ENCODE measurements around the gene RPH3AL.

The RPH3AL gene

GRCh38 chr17:395179-395578 is 42.6 kb upstream of the RPH3AL start:
- TF ChIP-seq CEBPB (IDR thresholded peaks at IDR 0.05) (no peak), EP300 (IDR thresholded peaks at IDR 0.05; ENCODE audit: borderline replicate concordance) (no peak), FOXM1 (IDR thresholded peaks at IDR 0.05; ENCODE audit: borderline replicate concordance, low read depth) (no peak), RAD21 (IDR thresholded peaks at IDR 0.05; ENCODE audit: low read depth) (no peak), NFIC (IDR thresholded peaks at IDR 0.05) (no peak), YY1 (IDR thresholded peaks at IDR 0.05; ENCODE audit: low read depth) (no peak), ZBTB7A (IDR thresholded peaks at IDR 0.05; ENCODE audit: low read depth) (no peak), EGR1 (IDR thresholded peaks at IDR 0.05) (no peak), USF1 (IDR thresholded peaks at IDR 0.05) (no peak), TEAD4 (IDR thresholded peaks at IDR 0.05) (no peak), TCF12 (IDR thresholded peaks at IDR 0.05; ENCODE audit: low read depth) (no peak), CREB1 (IDR thresholded peaks at IDR 0.05; ENCODE audit: low read depth) (no peak)
- TF ChIP-seq, protein P1, sequence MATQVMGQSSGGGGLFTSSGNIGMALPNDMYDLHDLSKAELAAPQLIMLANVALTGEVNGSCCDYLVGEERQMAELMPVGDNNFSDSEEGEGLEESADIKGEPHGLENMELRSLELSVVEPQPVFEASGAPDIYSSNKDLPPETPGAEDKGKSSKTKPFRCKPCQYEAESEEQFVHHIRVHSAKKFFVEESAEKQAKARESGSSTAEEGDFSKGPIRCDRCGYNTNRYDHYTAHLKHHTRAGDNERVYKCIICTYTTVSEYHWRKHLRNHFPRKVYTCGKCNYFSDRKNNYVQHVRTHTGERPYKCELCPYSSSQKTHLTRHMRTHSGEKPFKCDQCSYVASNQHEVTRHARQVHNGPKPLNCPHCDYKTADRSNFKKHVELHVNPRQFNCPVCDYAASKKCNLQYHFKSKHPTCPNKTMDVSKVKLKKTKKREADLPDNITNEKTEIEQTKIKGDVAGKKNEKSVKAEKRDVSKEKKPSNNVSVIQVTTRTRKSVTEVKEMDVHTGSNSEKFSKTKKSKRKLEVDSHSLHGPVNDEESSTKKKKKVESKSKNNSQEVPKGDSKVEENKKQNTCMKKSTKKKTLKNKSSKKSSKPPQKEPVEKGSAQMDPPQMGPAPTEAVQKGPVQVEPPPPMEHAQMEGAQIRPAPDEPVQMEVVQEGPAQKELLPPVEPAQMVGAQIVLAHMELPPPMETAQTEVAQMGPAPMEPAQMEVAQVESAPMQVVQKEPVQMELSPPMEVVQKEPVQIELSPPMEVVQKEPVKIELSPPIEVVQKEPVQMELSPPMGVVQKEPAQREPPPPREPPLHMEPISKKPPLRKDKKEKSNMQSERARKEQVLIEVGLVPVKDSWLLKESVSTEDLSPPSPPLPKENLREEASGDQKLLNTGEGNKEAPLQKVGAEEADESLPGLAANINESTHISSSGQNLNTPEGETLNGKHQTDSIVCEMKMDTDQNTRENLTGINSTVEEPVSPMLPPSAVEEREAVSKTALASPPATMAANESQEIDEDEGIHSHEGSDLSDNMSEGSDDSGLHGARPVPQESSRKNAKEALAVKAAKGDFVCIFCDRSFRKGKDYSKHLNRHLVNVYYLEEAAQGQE (IDR thresholded peaks at IDR 0.05; ENCODE audit: low read depth) = no peak

- no peak for TF ChIP-seq EP300 (IDR thresholded peaks at IDR 0.05; ENCODE audit: borderline replicate concordance)
- no peak for TF ChIP-seq NFIC (IDR thresholded peaks at IDR 0.05)
- no peak for TF ChIP-seq USF1 (IDR thresholded peaks at IDR 0.05)
- TF ChIP-seq TEAD4 (IDR thresholded peaks at IDR 0.05) = no peak
- no peak for TF ChIP-seq FOXM1 (IDR thresholded peaks at IDR 0.05; ENCODE audit: borderline replicate concordance, low read depth)
- no peak for TF ChIP-seq TCF12 (IDR thresholded peaks at IDR 0.05; ENCODE audit: low read depth)
- TF ChIP-seq, protein P1 (IDR thresholded peaks at IDR 0.05; ENCODE audit: low read depth) = no peak
- TF ChIP-seq TAF1 (IDR thresholded peaks at IDR 0.05; ENCODE audit: low read depth) = no peak
- no peak for TF ChIP-seq YY1 (IDR thresholded peaks at IDR 0.05; ENCODE audit: low read depth)
- TF ChIP-seq CREB1 (IDR thresholded peaks at IDR 0.05; ENCODE audit: low read depth) = no peak
Observed at GRCh38 chr17:394718-395095, 42.1 kb upstream of the RPH3AL start.

DNA sequence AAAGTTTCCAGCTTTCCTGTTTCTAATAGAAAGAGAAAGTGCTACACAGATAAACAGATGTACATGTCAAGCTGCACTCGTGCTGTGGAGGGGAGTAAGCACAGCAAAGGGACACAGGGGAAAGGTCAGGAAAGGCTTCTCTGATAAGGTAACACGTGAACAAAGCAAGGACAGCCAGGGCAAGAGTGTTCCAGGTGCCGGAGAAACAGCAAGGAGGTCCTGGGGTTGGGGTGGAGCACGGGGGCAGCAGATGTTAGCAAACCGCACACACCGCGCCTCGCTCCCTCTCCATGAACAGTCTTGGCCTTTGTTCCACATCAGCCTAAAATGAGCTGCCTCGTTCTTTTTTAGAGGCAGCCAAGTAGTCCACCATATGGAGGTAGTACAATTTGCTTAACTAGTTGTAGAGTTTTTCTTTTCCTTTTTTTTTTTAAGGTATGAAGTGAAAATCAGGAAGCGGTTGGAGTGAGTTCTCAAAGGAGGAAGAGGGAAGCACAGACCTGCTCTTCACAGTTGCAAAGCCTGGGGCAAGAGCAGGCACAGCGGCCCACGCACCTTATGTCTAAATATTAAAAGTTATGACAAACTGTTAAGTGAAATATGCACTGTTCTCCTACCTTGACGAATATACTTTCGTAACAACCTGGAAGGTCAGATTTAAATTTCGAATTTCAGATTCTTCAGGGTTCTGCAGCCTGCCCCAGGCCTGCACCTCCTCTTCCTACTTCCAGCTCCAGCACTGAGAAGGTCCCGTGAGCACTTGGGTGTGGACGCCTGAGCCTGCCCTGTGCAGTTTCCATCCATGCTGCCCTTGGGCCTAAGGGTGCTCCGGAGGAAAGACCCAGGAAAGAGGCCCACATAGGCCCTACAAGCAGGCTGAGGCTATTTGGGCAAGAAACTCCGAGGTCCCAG is 41.5 kb upstream of the RPH3AL start:
- TF ChIP-seq EGR1 (IDR thresholded peaks at IDR 0.05) = no peak
- TF ChIP-seq CREB1 (IDR thresholded peaks at IDR 0.05; ENCODE audit: low read depth) = no peak
- TF ChIP-seq YY1 (IDR thresholded peaks at IDR 0.05; ENCODE audit: low read depth) = no peak
- TF ChIP-seq TAF1 (IDR thresholded peaks at IDR 0.05; ENCODE audit: low read depth) = no peak
- TF ChIP-seq, protein P1 (IDR thresholded peaks at IDR 0.05; ENCODE audit: low read depth) = no peak
- TF ChIP-seq, protein P2, sequence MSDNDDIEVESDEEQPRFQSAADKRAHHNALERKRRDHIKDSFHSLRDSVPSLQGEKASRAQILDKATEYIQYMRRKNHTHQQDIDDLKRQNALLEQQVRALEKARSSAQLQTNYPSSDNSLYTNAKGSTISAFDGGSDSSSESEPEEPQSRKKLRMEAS (IDR thresholded peaks at IDR 0.05) = no peak
- no peak for TF ChIP-seq CEBPB (IDR thresholded peaks at IDR 0.05)
- no peak for TF ChIP-seq USF1 (IDR thresholded peaks at IDR 0.05)
- no peak for TF ChIP-seq TEAD4 (IDR thresholded peaks at IDR 0.05)
- no peak for TF ChIP-seq TCF12 (IDR thresholded peaks at IDR 0.05; ENCODE audit: low read depth)
- no peak for TF ChIP-seq RAD21 (IDR thresholded peaks at IDR 0.05; ENCODE audit: low read depth)
- no peak for TF ChIP-seq EP300 (IDR thresholded peaks at IDR 0.05; ENCODE audit: borderline replicate concordance)

DNA sequence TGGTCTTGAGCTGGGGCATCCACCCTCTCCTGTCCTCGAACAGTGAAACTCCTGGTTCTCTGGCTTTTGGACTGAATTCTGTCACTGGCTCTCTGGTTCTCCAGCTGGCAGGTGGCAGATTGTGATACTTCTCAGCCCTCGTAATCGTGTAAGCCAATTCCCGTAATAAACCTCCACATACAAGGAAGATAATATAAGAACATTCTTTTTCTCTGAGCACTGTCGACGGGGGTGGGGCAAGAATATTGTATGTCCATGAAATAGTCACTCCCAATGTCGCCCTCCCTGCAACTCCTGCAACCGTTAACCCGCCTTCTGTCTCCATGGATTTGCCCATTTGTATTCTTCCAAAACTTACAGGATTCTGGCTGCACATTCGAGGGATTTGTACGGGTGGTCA is 39.2 kb upstream of the RPH3AL start:
- no peak for TF ChIP-seq ZBTB7A (IDR thresholded peaks at IDR 0.05; ENCODE audit: low read depth)
- TF ChIP-seq, protein P2 (IDR thresholded peaks at IDR 0.05) = no peak
- TF ChIP-seq RAD21 (IDR thresholded peaks at IDR 0.05; ENCODE audit: low read depth) = no peak
- TF ChIP-seq TCF12 (IDR thresholded peaks at IDR 0.05; ENCODE audit: low read depth) = no peak
- no peak for TF ChIP-seq CEBPB (IDR thresholded peaks at IDR 0.05)
- TF ChIP-seq USF1 (IDR thresholded peaks at IDR 0.05) = no peak
- no peak for TF ChIP-seq NFIC (IDR thresholded peaks at IDR 0.05)
- no peak for TF ChIP-seq YY1 (IDR thresholded peaks at IDR 0.05; ENCODE audit: low read depth)
- TF ChIP-seq FOXM1 (IDR thresholded peaks at IDR 0.05; ENCODE audit: borderline replicate concordance, low read depth) = no peak
- no peak for TF ChIP-seq EGR1 (IDR thresholded peaks at IDR 0.05)
- no peak for TF ChIP-seq CREB1 (IDR thresholded peaks at IDR 0.05; ENCODE audit: low read depth)

Measured in Ishikawa (cell line).